Measurements from ENCODE around the gene ALDH18A1.

ALDH18A1 gene

DNA sequence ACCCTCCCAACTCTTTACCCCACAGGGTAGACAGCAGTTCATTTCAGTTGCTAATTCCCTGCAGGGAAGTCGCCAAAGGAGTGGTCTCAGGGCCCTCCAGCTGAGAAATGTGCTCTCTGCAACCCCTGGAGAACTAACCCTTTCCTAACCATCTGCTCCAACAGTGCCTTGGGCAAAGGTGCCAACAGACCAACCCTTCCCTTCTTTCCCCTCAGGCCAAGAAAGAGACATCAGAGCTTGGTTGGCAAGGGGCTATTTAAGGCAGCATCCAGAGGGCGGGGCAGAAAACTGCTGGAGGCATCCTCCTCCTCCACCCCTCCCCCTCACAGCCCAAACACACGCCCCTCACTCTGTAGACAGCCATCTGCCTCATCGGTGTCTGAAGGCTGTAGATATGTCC lies 97.0 kb downstream of the ALDH18A1 start:
- H3K4me3 ChIP-seq, result peak overlapping the region; percentile 84
- H3K27ac ChIP-seq, result peak overlapping the region; percentile 78 to 88
- no peak for DNase-seq (ENCODE audit: low spot score)
- TF ChIP-seq CTCF (IDR thresholded peaks at IDR 0.05), result no peak

DNA sequence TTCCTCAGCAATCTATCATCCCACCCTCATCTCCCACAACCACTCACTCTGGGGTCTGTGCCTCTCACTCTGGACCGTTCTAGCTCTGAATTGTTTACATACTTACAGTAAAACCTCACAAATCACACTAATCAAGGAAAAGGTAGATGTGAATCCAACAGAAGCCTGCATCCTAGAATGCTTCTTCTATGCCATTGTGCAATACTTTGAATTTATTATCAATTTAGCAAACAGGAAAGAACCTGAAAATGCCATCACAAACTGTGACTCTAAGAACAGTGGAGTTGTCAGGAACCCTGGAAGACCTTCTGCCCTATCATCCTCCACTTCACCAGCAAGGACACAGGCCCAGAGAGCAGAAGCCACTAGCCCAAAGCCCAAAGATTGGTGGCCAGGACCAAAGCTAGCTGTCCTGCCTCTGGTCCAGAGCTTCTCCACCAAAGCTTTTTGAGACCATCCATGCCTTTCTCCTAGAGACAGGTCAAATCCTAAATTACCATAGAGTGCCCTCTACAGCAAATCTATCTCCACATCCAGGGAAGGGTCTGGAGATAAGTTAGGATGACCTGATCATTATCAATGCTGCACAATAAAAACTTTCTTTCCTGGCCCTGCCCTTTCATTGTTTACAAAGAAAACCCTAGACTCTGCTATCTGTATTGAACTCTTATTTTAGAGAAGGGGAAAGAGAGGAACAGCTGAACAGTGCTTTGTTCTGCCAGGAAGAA lies 97.8 kb downstream of the ALDH18A1 start:
- H3K4me3 ChIP-seq, result peak overlapping the region; percentile 84
- no peak for TF ChIP-seq CTCF (IDR thresholded peaks at IDR 0.05)
- DNase-seq (ENCODE audit: low spot score), result no peak
- peak overlapping the region; percentile 78 to 88 for H3K27ac ChIP-seq

GRCh38 chr10:95556994-95557767 lies 99.3 kb downstream of the ALDH18A1 start:
- DNase-seq (ENCODE audit: low spot score), result no peak
- H3K27ac ChIP-seq, result peak overlapping the region; percentile 34 to 88
- H3K4me3 ChIP-seq, result peak overlapping the region; percentile 84
- no peak for TF ChIP-seq CTCF (IDR thresholded peaks at IDR 0.05)

Measured in coronary artery (tissue), 2 donors.